ENCODE data around the gene ZCCHC13.

The ZCCHC13 gene

DNA sequence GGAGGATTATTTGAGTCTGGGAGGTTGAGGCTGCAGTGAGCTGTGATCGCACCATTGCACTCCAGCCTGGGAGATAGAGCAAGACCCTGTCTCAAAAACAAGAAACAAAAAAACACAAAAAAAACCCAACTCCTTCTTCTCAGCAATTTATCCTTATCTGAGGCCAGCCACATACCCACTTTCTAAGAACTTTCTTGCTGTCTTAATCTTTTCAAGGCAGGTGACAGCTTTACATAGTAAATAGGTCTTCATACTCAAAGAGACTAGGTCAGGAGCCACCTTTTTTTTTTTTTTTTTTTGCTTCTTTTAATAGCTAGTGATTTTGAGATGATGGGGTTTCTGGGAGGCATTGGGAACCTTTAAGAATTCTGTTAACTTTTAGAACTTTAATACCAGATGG lies 26.1 kb upstream of the ZCCHC13 start:
- H3K4ac ChIP-seq (ENCODE audit: low read depth, low read length) = no peak overlapping the region

DNA sequence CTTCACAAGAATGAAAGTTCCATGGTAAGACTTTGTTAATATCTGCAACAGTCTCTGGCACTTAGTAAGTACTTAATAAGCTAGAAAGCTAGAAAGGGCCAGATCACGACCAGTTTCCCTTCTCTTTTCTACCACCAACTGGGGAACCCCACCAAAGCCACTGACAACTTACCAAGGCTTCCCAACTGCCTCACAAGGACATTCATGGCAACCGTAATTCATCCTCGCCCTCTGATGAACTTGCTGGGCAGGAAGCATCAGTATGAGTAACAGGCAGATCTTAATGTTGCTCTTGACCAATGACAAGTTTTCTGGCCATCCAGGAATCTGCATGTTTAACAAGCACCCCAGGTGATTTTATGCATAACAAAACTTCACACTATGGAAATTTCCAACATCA lies 23.2 kb upstream of the ZCCHC13 start:
- H2BK12ac ChIP-seq (ENCODE audit: low read length) = no peak overlapping the region
- no peak overlapping the region for H3K14ac ChIP-seq (ENCODE audit: low read length)
- no peaks in the 10 kb centered on the region for H3K9me3 ChIP-seq (ENCODE audit: insufficient read depth, low read depth, low read length)
- H2BK5ac ChIP-seq (ENCODE audit: low read depth, low read length, poor library complexity) = no peak overlapping the region
- H3K23ac ChIP-seq (ENCODE audit: low read length) = no peak overlapping the region
- no peak overlapping the region for H4K91ac ChIP-seq (ENCODE audit: low read depth, low read length)
- no peak overlapping the region for H3K4me3 ChIP-seq (ENCODE audit: low read depth, low read length)
- H2AFZ ChIP-seq (ENCODE audit: insufficient read depth, low read length, poor library complexity) = no peak overlapping the region
- no peaks in the 10 kb centered on the region for H3K27me3 ChIP-seq (ENCODE audit: insufficient read depth, low read length)
- no peak overlapping the region for H2BK120ac ChIP-seq (ENCODE audit: insufficient read depth, low read length, poor library complexity)
- no peak overlapping the region for H3K9ac ChIP-seq (ENCODE audit: low read length)
- no peaks in the 10 kb centered on the region for H3K79me1 ChIP-seq (ENCODE audit: low read length)
- no peak overlapping the region for H3K18ac ChIP-seq (ENCODE audit: low read length)
- H2AK5ac ChIP-seq (ENCODE audit: low read length) = no peak overlapping the region
- H3K4me2 ChIP-seq (ENCODE audit: low read length) = no peak overlapping the region
- H3K4ac ChIP-seq (ENCODE audit: low read depth, low read length) = no peak overlapping the region
- H3K4me1 ChIP-seq (ENCODE audit: control insufficient read depth in 1 of 2, insufficient read depth in 2 of 2, low read length in 2 of 2) = no peaks in the 10 kb centered on the region
- peaks cover 2% of the 10 kb centered on the region for H3K79me2 ChIP-seq (ENCODE audit: control insufficient read depth, insufficient read depth, low read length, poor library complexity)
- no peak for DNase-seq
- H4K8ac ChIP-seq (ENCODE audit: low read depth, low read length) = no peak overlapping the region
- no peak overlapping the region for H3K27ac ChIP-seq (ENCODE audit: low read depth, low read length)
- peaks cover 20 to 47% of the 10 kb centered on the region in 2 experiments for H3K36me3 ChIP-seq (ENCODE audit: control insufficient read depth in 1 of 2, insufficient read depth in 2 of 2, low read length in 2 of 2)
- no peak overlapping the region for H4K12ac ChIP-seq (ENCODE audit: low read depth, low read length)
- WGBS (ENCODE audit: extremely low coverage, insufficient coverage, insufficient read length) = no CpG with 5 or more reads among the region's 3 CpGs

More for the DNA sequence above, 26.1 kb upstream of the ZCCHC13 start:
- Histone ChIP-seq H3K9me3 (ENCODE audit: insufficient read depth, low read depth, low read length) (no peaks in the 10 kb centered on the region), H2BK120ac (ENCODE audit: insufficient read depth, low read length, poor library complexity) (no peak overlapping the region), H3K4me3 (ENCODE audit: low read depth, low read length) (no peak overlapping the region), H4K8ac (ENCODE audit: low read depth, low read length) (no peak overlapping the region), H3K23ac (ENCODE audit: low read length) (no peak overlapping the region), H3K14ac (ENCODE audit: low read length) (no peak overlapping the region), H3K9ac (ENCODE audit: low read length) (no peak overlapping the region), H3K79me1 (ENCODE audit: low read length) (no peaks in the 10 kb centered on the region), H4K91ac (ENCODE audit: low read depth, low read length) (no peak overlapping the region), H3K36me3 (ENCODE audit: control insufficient read depth in 1 of 2, insufficient read depth in 2 of 2, low read length in 2 of 2) (peaks cover 30 to 47% of the 10 kb centered on the region in 2 experiments), H2AK5ac (ENCODE audit: low read length) (no peak overlapping the region), H3K27ac (ENCODE audit: low read depth, low read length) (no peak overlapping the region), H2AFZ (ENCODE audit: insufficient read depth, low read length, poor library complexity) (no peak overlapping the region), H2BK5ac (ENCODE audit: low read depth, low read length, poor library complexity) (no peak overlapping the region), H3K27me3 (ENCODE audit: insufficient read depth, low read length) (no peaks in the 10 kb centered on the region), H2BK12ac (ENCODE audit: low read length) (no peak overlapping the region), H3K18ac (ENCODE audit: low read length) (no peak overlapping the region), H3K4me2 (ENCODE audit: low read length) (no peak overlapping the region), H3K79me2 (ENCODE audit: control insufficient read depth, insufficient read depth, low read length, poor library complexity) (no peaks in the 10 kb centered on the region), H3K4me1 (ENCODE audit: control insufficient read depth in 1 of 2, insufficient read depth in 2 of 2, low read length in 2 of 2) (no peaks in the 10 kb centered on the region), H4K12ac (ENCODE audit: low read depth, low read length) (no peak overlapping the region)
- WGBS (ENCODE audit: extremely low coverage, insufficient coverage, insufficient read length) = no CpG with 5 or more reads among the region's 1 CpG
- no peak for DNase-seq

GRCh38 chrX:74284391-74284952 lies 19.5 kb upstream of the ZCCHC13 start:
- H3K23ac ChIP-seq (ENCODE audit: low read length) = no peak overlapping the region
- no peak overlapping the region for H3K9ac ChIP-seq (ENCODE audit: low read length)
- peaks cover 11% of the 10 kb centered on the region for H3K79me2 ChIP-seq (ENCODE audit: control insufficient read depth, insufficient read depth, low read length, poor library complexity)
- no CpG with 5 or more reads among the region's 1 CpG for WGBS (ENCODE audit: extremely low coverage, insufficient coverage, insufficient read length)
- H2BK120ac ChIP-seq (ENCODE audit: insufficient read depth, low read length, poor library complexity) = no peak overlapping the region
- no peak for DNase-seq
- no peak overlapping the region for H4K12ac ChIP-seq (ENCODE audit: low read depth, low read length)
- H3K18ac ChIP-seq (ENCODE audit: low read length) = no peak overlapping the region
- H4K8ac ChIP-seq (ENCODE audit: low read depth, low read length) = no peak overlapping the region
- no peaks in the 10 kb centered on the region for H3K9me3 ChIP-seq (ENCODE audit: insufficient read depth, low read depth, low read length)
- H4K91ac ChIP-seq (ENCODE audit: low read depth, low read length) = no peak overlapping the region
- no peak overlapping the region for H2BK12ac ChIP-seq (ENCODE audit: low read length)
- H3K4me2 ChIP-seq (ENCODE audit: low read length) = no peak overlapping the region
- peaks cover 5 to 29% of the 10 kb centered on the region in 2 experiments for H3K36me3 ChIP-seq (ENCODE audit: control insufficient read depth in 1 of 2, insufficient read depth in 2 of 2, low read length in 2 of 2)
- H3K79me1 ChIP-seq (ENCODE audit: low read length) = no peaks in the 10 kb centered on the region
- no peak overlapping the region for H3K27ac ChIP-seq (ENCODE audit: low read depth, low read length)
- peak overlapping the region; percentile 79 for H3K4ac ChIP-seq (ENCODE audit: low read depth, low read length)
- no peak overlapping the region for H2AFZ ChIP-seq (ENCODE audit: insufficient read depth, low read length, poor library complexity)
- H3K4me1 ChIP-seq (ENCODE audit: control insufficient read depth in 1 of 2, insufficient read depth in 2 of 2, low read length in 2 of 2) = no peaks in the 10 kb centered on the region
- no peak overlapping the region for H3K4me3 ChIP-seq (ENCODE audit: low read depth, low read length)
- no peak overlapping the region for H3K14ac ChIP-seq (ENCODE audit: low read length)
- no peaks in the 10 kb centered on the region for H3K27me3 ChIP-seq (ENCODE audit: insufficient read depth, low read length)
- H2BK5ac ChIP-seq (ENCODE audit: low read depth, low read length, poor library complexity) = no peak overlapping the region
- H2AK5ac ChIP-seq (ENCODE audit: low read length) = no peak overlapping the region

DNA sequence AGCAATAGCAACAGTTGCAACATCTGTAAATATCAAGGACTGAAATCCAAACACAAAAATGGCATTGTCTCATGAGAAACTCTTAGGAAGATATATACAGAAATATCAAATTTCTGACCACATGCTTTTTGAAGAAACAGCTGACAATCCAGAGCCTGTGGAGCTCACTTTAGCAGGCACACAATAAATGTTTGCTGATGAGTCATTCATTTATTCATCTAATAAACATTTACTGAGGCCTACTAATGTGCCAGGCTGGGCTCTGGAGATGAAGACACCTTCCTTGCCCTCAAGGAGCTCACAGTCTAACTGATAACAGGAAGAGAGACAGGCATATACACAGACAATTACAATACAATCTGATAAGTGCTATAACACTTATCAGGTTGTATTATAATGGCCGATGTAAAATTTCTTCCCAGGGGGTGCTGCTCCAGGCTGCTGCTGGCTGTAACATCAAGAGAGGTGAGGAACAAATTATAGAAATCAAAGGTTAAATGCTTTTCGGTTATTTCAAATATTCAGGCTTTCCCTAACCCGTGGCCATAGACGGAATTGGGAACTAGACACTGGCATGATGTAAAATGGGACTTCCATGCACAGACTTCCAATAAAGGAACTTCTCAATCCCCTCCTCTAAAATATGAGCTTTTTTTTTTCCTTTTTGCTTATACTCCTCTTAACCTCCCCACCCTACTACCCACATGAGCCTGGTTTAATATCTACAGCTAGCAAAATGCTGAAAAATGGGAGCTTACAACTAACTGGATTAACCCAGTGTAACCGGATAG lies 16.8 kb upstream of the ZCCHC13 start:
- H3K4me1 ChIP-seq (ENCODE audit: control insufficient read depth in 1 of 2, insufficient read depth in 2 of 2, low read length in 2 of 2) = no peaks in the 10 kb centered on the region
- H3K18ac ChIP-seq (ENCODE audit: low read length) = no peak overlapping the region
- no peak overlapping the region for H2AK5ac ChIP-seq (ENCODE audit: low read length)
- no peaks in the 10 kb centered on the region for H3K27me3 ChIP-seq (ENCODE audit: insufficient read depth, low read length)
- no peak overlapping the region for H3K23ac ChIP-seq (ENCODE audit: low read length)
- peaks cover 5 to 16% of the 10 kb centered on the region in 2 experiments for H3K36me3 ChIP-seq (ENCODE audit: control insufficient read depth in 1 of 2, insufficient read depth in 2 of 2, low read length in 2 of 2)
- no peak overlapping the region for H4K8ac ChIP-seq (ENCODE audit: low read depth, low read length)
- no peak overlapping the region for H3K9ac ChIP-seq (ENCODE audit: low read length)
- peaks cover 12% of the 10 kb centered on the region for H3K79me1 ChIP-seq (ENCODE audit: low read length)
- no peak for DNase-seq
- no peak overlapping the region for H3K14ac ChIP-seq (ENCODE audit: low read length)
- peaks cover 23% of the 10 kb centered on the region for H3K79me2 ChIP-seq (ENCODE audit: control insufficient read depth, insufficient read depth, low read length, poor library complexity)
- H3K4ac ChIP-seq (ENCODE audit: low read depth, low read length) = peak overlapping the region; percentile 94
- no peak overlapping the region for H2BK5ac ChIP-seq (ENCODE audit: low read depth, low read length, poor library complexity)
- no peak overlapping the region for H3K4me3 ChIP-seq (ENCODE audit: low read depth, low read length)
- H3K9me3 ChIP-seq (ENCODE audit: insufficient read depth, low read depth, low read length) = no peaks in the 10 kb centered on the region
- WGBS (ENCODE audit: extremely low coverage, insufficient coverage, insufficient read length) = no CpG with 5 or more reads among the region's 5 CpGs
- H3K4me2 ChIP-seq (ENCODE audit: low read length) = no peak overlapping the region
- H2AFZ ChIP-seq (ENCODE audit: insufficient read depth, low read length, poor library complexity) = no peak overlapping the region
- H4K91ac ChIP-seq (ENCODE audit: low read depth, low read length) = no peak overlapping the region
- H4K12ac ChIP-seq (ENCODE audit: low read depth, low read length) = no peak overlapping the region
- H3K27ac ChIP-seq (ENCODE audit: low read depth, low read length) = no peak overlapping the region
- H2BK12ac ChIP-seq (ENCODE audit: low read length) = no peak overlapping the region
- no peak overlapping the region for H2BK120ac ChIP-seq (ENCODE audit: insufficient read depth, low read length, poor library complexity)

Data from trophoblast cell (in vitro differentiated cells and primary cell).